GM19351 (cell line): ENCODE measurements around the gene FSTL1.

Experiments used
- ATAC-seq: cut with Tn5 transposase; IDR thresholded peaks from one replicate; pipeline ENCODE4 v1.9.1; 2021; ENCODE audit warnings: mild to moderate bottlenecking, moderate library complexity; ENCODE audit not compliant: unreplicated experiment

The FSTL1 gene

GRCh38 chr3:120440762-120441161, 10.0 kb downstream of the FSTL1 start:
- ATAC-seq: no peak

DNA sequence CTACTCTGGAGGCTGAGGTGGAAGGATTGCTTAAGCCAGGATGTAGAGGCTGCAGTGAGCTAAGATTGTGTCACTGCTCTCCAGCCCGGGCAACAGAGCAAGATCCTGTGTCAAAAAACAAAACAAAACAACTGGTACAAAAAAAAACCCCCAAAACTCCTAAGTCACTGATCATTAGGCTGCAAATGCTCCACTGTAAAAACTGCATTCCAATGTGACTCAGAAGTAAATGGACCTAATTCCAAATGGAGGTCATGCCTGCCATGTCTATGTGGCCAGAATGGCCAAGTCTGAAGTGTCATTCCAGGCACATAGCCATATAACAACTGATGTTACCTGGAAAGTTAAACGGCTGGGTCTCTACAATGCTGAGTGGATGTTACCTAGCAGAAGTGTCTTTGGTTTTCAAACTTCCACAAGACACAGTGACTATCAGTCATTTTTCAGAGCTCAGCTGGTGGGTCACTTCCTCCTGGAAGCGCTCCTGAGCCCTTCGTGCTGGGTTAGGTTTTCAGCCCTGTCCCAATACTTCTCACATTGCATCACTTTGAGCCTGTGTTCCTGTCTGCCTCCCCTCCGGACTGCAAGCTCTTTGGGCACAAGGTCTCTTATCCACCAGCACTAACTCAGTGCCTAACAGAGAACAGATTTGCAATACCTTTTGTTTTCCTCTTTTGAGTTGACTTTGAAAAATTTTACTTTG, 10.6 kb downstream of the FSTL1 start:
- no peak for ATAC-seq

DNA sequence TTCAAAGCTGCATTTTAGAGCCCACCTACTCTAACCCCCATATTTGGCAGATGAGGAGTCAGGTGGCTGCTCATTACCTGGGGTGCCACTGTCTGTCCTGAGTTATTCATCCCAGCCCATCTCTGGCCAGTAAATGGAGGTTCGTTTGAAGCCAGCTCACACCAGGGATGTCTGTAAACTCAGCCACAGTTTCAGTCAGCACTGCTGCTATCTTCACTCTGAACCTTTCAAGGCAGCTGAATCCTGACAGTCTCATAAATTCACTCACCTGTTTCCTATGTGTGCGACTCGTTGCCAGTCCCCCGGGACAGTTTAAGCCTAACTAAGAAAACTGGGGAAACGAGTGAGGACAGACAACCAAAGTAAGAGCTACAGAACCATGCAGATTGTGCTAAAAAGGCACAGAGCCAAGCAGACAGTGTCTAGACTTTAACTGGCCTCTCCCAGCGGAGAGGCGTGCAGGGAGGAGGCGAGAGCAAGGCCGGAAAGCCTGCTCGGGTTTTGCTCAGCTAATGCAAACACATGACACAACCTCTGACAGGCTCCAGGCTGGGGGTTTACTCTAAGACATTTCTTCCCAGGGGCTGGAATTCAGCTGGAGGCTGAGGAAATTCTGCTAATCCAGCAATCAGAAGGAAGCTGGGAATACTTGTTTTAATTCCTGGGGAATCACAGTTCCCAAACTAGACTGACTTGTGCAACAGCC, 12.0 kb downstream of the FSTL1 start:
- ATAC-seq: no peak

DNA sequence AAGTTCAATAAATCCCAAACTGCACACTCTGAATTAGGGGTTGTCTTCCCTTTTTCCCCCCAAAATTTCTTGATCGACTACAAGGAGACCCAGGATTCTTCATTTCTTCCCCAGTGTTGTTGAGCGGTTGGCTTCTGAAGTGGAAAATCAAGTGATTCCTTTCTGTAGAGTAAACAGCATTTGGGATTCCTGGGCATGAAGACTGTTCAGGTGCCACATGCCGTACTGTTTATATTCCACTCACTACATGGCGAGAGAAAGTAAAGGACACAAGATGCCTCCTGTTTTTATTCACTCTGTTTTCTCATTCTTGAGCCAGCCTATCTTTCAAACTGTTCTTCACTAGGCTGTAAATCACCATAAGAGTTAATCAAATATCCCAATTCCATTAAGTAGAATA, 12.6 kb downstream of the FSTL1 start:
- ATAC-seq: no peak

DNA sequence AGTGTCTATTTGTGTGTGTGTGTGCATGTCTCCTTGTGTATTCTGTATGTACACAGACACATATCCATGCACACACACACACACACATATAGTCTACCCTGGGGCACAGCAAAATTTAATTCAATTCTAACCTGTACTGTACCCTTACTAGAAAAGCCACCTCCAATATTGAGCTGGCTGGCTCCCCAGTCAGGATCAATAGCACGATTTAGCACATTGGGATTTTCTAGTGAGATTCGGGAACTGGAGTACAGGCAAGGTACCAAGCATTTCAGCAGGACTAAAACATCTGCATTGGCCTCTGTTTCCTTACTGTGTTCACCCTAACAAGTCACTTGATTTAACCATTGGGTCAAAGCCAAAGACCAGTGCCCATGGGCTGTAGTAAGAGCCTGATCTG, 13.2 kb downstream of the FSTL1 start:
- ATAC-seq: no peak

DNA sequence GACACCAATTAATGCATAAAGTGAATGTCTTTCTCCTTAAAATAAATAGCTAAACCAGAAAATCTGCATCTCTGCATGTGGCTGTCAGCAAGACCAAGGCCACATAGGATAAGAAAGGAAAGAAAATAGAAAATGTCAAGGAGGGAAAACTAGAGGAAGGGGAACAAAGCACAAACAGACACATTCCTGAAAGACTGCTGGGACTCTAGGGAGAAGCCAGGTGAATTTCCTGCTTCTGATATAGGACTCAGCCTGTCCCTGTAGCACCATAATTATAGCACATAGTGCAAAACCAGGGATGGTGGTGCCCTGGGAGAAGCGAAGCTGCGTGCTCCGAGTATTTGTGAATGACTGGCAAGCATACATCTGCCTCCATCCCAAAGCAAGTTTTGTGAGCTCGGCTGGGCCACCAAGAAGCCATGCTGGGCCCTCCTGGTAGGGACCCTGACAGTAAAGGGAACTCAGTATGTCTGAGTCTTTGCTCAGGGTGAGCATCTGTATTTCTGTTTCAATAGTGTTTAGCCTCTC, 14.2 kb downstream of the FSTL1 start:
- no peak for ATAC-seq

GRCh38 chr3:120435621-120436020, 15.2 kb downstream of the FSTL1 start:
- no peak for ATAC-seq

GRCh38 chr3:120433662-120434331, 17.0 kb downstream of the FSTL1 start:
- ATAC-seq: no peak

DNA sequence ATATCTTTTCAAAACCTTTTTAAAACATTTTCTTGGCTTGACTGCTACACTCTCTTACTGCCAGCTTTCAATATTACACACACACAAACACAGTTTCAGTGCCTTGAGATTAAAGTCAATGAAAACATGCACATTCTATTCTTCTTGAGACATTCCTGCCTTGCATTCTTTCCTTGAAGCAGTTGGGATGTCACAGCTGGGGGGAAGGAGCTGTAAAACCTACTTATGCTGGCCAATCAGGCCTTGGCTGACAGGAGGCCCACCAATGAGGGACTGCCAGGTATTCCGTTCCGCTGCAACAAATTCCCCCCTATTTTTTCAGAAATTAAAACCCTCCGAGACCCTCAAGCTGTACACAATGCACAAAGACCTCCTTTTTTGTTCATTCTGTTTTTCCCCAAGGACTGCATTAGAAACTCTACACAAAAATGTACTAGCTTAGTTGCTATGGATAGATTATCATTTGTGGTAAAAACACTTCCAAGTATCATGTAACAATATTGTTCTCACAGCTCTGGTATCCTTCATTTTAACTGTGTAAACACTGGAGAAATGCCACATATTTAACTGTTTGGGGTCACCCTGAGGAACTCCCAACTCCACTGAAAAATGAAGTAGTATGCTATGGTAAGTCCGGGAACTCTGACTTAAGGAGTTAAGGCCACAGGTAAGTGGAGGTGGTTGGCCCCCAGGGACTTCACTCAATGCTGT, 18.5 kb downstream of the FSTL1 start:
- ATAC-seq: no peak

DNA sequence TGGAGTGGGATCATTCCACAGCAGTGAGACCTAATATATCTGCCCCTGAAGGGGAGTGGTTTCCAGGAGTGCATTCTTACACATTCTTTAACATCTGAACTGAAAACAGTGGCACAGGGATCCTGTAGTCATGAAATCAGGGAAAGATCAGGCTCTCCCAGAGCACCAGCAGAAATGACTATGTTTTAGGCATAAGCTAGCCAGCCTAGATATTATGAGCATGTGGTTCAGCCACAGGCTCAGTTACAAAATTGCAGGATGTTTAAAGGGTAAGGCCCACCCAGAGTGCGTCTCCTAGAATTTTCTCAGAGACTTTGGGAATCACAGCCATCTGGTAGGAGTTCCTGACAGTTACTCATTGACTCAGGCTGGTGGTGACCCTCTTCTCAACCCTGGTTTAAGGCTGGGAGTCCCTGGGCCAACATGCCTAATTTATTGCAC, 20.9 kb downstream of the FSTL1 start:
- ATAC-seq: no peak

DNA sequence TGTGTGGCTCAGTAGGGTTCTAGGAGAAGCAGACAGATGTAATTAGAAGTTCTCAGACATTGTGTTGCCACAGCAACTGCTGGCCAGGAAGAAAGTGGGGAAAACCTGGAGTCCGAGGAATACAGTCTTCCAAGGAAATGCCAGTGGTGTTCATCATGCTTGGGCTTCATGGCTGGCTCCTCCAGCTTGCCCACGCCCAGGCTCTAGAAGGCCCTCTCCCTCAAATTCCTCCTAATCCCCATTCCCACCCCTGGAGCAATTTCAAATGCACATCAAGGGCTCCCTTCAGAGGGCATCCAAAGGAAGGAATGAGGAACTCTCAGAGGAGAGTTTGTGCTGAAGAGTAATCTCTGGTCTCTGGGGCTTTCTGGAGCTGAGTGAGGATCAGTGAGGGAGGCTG, 21.9 kb downstream of the FSTL1 start:
- ATAC-seq: no peak

DNA sequence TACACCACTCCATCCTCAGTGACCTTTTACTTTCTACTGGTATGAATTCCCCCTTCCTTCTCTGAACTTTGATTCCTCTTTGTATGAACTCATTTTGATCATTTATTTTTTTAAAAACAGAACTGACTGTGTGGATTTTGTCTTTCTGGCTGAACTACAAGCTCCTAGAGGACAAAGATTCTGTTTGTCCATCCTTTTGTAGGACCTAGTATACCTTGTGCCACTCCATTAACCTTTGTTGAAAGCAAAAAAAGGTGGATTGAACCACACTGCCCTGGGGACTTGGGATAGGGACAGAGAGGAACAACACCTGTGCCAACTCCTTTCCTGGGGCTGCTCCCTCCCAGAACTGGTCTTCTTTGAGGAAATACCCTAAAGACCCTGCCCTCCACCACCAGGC, 23.6 kb downstream of the FSTL1 start:
- ATAC-seq: no peak

DNA sequence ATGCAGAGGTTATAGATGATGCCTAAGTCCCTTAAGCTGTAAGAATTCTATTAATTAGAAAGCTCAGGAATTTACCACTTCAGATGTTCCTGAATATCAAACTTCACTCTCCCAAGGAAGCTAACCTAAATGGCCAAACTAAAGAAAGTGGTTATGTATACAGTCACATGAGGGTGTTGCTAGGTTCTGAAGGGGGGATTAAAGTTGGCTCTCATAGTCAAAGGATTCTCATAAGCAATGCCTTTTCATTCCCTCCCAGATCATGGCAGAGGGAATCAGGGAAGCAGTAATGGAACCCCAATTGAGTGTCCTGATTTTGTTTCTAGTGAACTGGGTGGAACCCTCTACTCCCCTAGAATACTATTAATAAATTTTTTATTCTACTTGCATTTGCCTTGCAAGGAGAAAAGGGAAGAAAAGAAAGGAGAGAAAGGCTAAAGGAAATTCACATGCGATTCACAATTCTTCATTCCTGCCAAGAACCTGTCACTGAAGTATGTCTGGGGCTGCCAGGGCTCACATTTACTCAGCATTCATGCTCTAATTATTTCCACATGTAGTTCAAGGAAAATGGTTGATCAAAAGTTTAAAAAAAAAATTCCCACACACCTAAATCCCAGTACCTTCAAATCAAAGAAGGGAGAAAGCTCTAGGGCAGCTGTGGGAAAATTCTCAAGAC, 25.1 kb downstream of the FSTL1 start:
- ATAC-seq: no peak

- no peak for ATAC-seq
Observed at GRCh38 chr3:120424976-120425570, 25.7 kb downstream of the FSTL1 start.

- no peak for ATAC-seq
Observed at GRCh38 chr3:120424506-120424905, 26.3 kb downstream of the FSTL1 start.

- no peak for ATAC-seq
Observed at GRCh38 chr3:120423432-120423831, 27.4 kb downstream of the FSTL1 start.

DNA sequence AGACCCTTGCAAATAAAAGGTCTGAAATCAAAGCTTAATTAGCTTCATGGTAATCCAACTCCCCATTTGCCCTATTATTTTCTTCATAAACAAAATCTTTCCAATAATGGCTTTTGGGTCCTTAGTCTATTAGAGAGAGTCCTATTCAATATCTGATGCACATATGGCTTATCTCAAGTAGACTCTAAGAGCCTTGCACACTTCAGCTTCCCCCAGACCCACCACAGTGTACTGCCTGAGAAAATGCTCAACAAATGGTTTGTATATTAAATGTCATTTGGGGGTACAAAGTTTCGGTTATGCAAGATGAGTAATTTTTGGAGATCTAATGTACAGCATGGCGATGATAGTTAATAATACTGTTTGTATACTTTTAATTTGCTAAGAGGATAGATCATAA, 28.9 kb downstream of the FSTL1 start:
- ATAC-seq: no peak

DNA sequence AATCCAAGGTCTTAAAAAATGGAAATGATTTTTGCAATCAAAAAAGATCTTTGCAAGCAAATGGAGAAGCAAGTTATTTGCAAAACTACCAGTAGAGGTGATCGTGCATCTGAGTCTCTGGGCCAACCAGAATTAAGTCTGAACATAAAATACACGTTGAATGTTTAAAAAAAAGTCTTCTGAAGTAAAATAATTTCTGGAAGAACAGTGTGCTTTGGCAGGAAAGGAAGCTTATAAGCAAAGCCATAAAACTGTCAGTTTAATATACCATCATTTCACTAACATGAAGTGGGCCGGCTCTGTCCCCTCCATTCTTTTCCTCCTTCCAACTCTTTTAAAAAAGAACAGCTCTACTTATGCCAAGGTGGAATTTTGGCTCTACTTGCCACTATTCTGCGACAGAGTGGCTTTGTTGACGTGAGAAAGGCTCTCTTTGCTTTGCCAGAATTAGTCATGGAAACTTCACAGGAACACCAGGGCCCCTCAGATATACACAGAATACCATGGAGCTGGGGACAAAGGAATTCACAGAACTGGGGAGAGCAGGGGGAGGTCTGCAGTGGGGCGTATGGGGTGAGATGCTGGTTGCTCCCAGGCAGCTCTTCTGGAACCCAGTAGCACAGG, 29.8 kb downstream of the FSTL1 start:
- no peak for ATAC-seq

- no peak for ATAC-seq
Observed at GRCh38 chr3:120420360-120420759, 30.4 kb downstream of the FSTL1 start.

GRCh38 chr3:120419797-120420196, 31.0 kb downstream of the FSTL1 start:
- ATAC-seq: no peak
